ENCODE results near the gene LRRC8C.

- TF ChIP-seq CTCF (IDR thresholded peaks at IDR 0.05): no peak
- TF ChIP-seq POLR2A (IDR thresholded peaks at IDR 0.05): no peak
These were observed 39.7 kb downstream of the LRRC8C start for GRCh38 chr1:89672489-89673183.

All from heart left ventricle (tissue), 13 donors.